RWPE2 (cell line): ENCODE results near the gene GBA3.

Source experiments
- ATAC-seq: fragments of 200-7000 bp; cut with Tn5 transposase; 3 replicates; pipeline ENCODE4 v1.9.1; 2021; ENCODE audit warnings: low read depth
- DNase-seq: peaks from one replicate; pipeline ENCODE4 v3.0.0-alpha.2; 2020; ENCODE audit warnings: low spot score
- H3K27ac ChIP-seq: fragments of 450-650 bp; 2 replicates; pipeline ENCODE4 v1.5.1; 2017; ENCODE audit warnings: mild to moderate bottlenecking; ENCODE audit not compliant: poor library complexity, severe bottlenecking
- H3K27me3 ChIP-seq: fragments of 250-450 bp; sonication (Bioruptor Pico); 2 replicates; pipeline ENCODE4 v1.5.1; 2021; ENCODE audit warnings: mild to moderate bottlenecking, moderate library complexity; ENCODE audit not compliant: insufficient read depth, poor library complexity, severe bottlenecking
- H3K36me3 ChIP-seq: fragments of 250-450 bp; sonication (Bioruptor Pico); 2 replicates; pipeline ENCODE4 v1.5.1; 2020; ENCODE audit warnings: low read depth, mild to moderate bottlenecking, moderate library complexity
- H3K4me1 ChIP-seq: fragments of 250-450 bp; sonication (Bioruptor Pico); 2 replicates; pipeline ENCODE4 v1.5.1; 2021; ENCODE audit warnings: mild to moderate bottlenecking, moderate library complexity; ENCODE audit not compliant: insufficient read depth, poor library complexity, severe bottlenecking
- H3K4me3 ChIP-seq: fragments of 250-450 bp; sonication (Bioruptor Pico); 2 replicates; pipeline ENCODE4 v1.5.1; 2021; ENCODE audit warnings: mild to moderate bottlenecking, moderate library complexity; ENCODE audit not compliant: severe bottlenecking
- H3K9me3 ChIP-seq: fragments of 250-450 bp; sonication (Bioruptor Pico); 2 replicates; pipeline ENCODE4 v1.5.1; 2021; ENCODE audit warnings: mild to moderate bottlenecking, moderate library complexity; ENCODE audit not compliant: severe bottlenecking
- CTCF ChIP-seq: fragments of 450-650 bp; IDR thresholded peaks from one replicate; pipeline ENCODE4 v1.5.1; 2017; ENCODE audit warnings: mild to moderate bottlenecking, moderate library complexity; ENCODE audit not compliant: poor library complexity, severe bottlenecking

GBA3 gene

GRCh38 chr4:22670956-22671355 is 21.8 kb upstream of the GBA3 start:
- Histone ChIP-seq H3K9me3 (no peaks in the 10 kb centered on the region), H3K36me3 (no peaks in the 10 kb centered on the region), H3K4me1 (peaks cover 15% of the 10 kb centered on the region), H3K4me3 (no peak overlapping the region), H3K27me3 (no peaks in the 10 kb centered on the region), H3K27ac (no peak overlapping the region)
- ATAC-seq (peak; percentile 56; the same call in 1 of the 3 replicates), DNase-seq (no peak)
- no peak for TF ChIP-seq CTCF

- Histone ChIP-seq H3K4me3 (no peak overlapping the region), H3K9me3 (no peaks in the 10 kb centered on the region), H3K36me3 (no peaks in the 10 kb centered on the region), H3K27me3 (no peaks in the 10 kb centered on the region), H3K27ac (no peak overlapping the region), H3K4me1 (peaks cover 8% of the 10 kb centered on the region)
- no peak for DNase-seq
- no peak for TF ChIP-seq CTCF
- ATAC-seq, result no peak
Measured at GRCh38 chr4:22672519-22672918, 20.2 kb upstream of the GBA3 start.

- H3K4me1 ChIP-seq, result peaks cover 6% of the 10 kb centered on the region
- DNase-seq (no peak), ATAC-seq (no peak)
- TF ChIP-seq CTCF, result no peak
- no peaks in the 10 kb centered on the region for H3K27me3 ChIP-seq
- no peak overlapping the region for H3K27ac ChIP-seq
- H3K9me3 ChIP-seq, result no peaks in the 10 kb centered on the region
- H3K4me3 ChIP-seq, result no peak overlapping the region
- no peaks in the 10 kb centered on the region for H3K36me3 ChIP-seq
Measured at GRCh38 chr4:22672944-22673343, 19.8 kb upstream of the GBA3 start.

GRCh38 chr4:22674700-22675099 is 18.0 kb upstream of the GBA3 start:
- DNase-seq, result no peak
- H3K4me3 ChIP-seq, result no peak overlapping the region
- H3K36me3 ChIP-seq, result no peaks in the 10 kb centered on the region
- H3K4me1 ChIP-seq, result no peaks in the 10 kb centered on the region
- H3K27me3 ChIP-seq, result no peaks in the 10 kb centered on the region
- no peaks in the 10 kb centered on the region for H3K9me3 ChIP-seq
- H3K27ac ChIP-seq, result no peak overlapping the region
- no peak for TF ChIP-seq CTCF
- no peak for ATAC-seq

GRCh38 chr4:22676063-22676462 is 16.7 kb upstream of the GBA3 start:
- ATAC-seq, result no peak
- TF ChIP-seq CTCF, result no peak
- no peaks in the 10 kb centered on the region for H3K36me3 ChIP-seq

More at GRCh38 chr4:22676063-22676462, 16.7 kb upstream of the GBA3 start:
- Histone ChIP-seq H3K27me3 (no peaks in the 10 kb centered on the region), H3K4me3 (no peak overlapping the region), H3K27ac (no peak overlapping the region), H3K9me3 (no peaks in the 10 kb centered on the region), H3K4me1 (no peaks in the 10 kb centered on the region)
- DNase-seq, result no peak
